GM18526 (cell line): Measurements from ENCODE around the gene TPO.

ENCODE experiments used
- POLR2A ChIP-seq: IDR thresholded peaks from 3 replicates; pipeline ENCODE4 v1.6.1; 2011; ENCODE audit not compliant: insufficient read length; ENCODE audit errors: extremely low read depth

Gene TPO

DNA sequence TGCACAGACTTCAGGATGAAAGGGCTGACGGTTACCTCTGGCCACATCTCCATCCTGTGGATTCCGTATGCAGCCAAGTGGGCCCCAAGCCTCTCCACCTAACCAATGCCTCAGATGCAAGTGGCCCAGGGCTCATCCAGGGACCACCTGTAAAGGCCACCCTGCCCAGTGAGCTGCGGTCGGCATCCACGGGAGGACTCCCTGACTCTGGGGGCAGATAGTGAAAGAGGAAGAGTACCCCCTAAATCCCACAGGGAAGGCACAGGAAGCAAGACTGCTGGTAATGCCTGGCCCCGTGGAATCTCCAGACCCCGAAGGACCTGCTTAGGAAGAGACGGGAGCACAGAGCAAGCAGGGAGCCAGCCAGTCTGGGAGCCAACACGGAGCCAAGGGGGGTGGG lies 11.2 kb upstream of the TPO start:
- no peak for TF ChIP-seq POLR2A

DNA sequence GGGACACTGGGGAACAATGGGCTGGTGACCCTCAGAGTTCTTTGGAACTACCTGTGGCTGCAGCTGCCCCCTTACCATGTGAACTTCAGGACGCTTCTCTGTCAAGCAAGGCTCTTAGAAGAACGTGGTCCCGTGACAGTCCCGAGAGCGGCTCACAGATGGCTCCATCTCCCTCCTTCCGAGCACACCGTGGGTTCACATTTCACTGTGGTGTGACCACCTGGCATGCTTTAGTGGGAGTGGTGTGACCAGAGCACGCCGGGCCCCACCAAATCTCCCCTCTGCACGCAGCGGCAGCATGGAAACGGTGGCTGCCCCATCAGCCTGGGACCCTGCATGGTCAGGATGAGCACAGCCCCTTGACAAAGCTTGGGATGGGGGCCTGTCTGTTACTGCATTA lies 9.7 kb upstream of the TPO start:
- no peak for TF ChIP-seq POLR2A

- TF ChIP-seq POLR2A: no peak
Measured at GRCh38 chr2:1405124-1405523, 8.1 kb upstream of the TPO start.

DNA sequence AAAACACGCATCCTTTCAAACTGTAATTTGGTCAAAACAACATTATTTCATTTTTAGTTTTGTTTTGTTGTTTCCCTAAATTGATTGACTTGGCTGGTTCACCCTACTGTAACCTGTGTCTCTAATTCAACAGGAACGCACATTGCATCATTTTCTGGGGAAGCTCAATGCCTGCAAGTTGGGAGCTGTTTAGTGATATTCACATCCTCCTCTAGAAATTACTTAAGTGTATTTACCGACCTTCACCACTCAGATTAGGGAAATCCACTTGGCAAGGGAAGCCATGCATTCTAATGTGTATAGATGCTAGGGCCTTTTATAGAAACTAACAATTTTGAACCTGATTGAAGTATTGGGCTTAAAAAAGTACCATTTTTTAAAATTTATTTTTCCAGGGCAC lies 7.3 kb upstream of the TPO start:
- TF ChIP-seq POLR2A: no peak

GRCh38 chr2:1406434-1406833 lies 6.8 kb upstream of the TPO start:
- no peak for TF ChIP-seq POLR2A

GRCh38 chr2:1407950-1408675 lies 5.2 kb upstream of the TPO start:
- TF ChIP-seq POLR2A: no peak

GRCh38 chr2:1414121-1414520 lies 858 bp downstream of the TPO start:
- no peak for TF ChIP-seq POLR2A

- TF ChIP-seq POLR2A: no peak
Measured at GRCh38 chr2:1415501-1415900, 2.2 kb downstream of the TPO start.

GRCh38 chr2:1418566-1418965 lies 5.3 kb downstream of the TPO start:
- TF ChIP-seq POLR2A: no peak

- no peak for TF ChIP-seq POLR2A
Measured at GRCh38 chr2:1420746-1421480, 7.7 kb downstream of the TPO start.

GRCh38 chr2:1421731-1422130 lies 8.5 kb downstream of the TPO start:
- no peak for TF ChIP-seq POLR2A

GRCh38 chr2:1422131-1422530 lies 8.9 kb downstream of the TPO start:
- no peak for TF ChIP-seq POLR2A

DNA sequence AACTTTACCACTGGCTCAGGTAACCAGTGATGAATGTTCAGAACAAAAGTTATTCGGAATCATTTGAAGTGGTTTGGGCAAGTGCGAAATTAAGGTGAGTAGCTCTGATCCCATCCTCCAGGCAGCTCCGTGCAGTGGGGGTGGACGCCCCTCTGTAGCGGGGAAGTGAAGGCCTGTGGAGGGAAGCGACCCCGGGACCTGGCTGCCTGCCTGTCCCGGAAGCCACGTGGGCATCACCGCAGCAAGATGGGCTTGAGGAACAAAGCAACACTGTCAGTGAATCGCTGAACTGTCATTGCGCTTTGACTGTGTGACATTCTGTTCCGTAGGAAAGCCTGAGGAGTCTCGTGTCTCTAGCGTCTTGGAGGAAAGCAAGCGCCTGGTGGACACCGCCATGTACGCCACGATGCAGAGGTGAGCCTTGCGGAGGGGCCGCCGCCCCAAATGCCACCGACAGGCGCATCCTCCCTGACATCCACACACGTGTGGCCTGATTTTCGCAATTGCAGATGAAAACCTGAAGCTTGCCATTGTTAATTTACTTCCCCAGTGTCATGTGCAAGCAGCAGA lies 9.5 kb downstream of the TPO start:
- no peak for TF ChIP-seq POLR2A

DNA sequence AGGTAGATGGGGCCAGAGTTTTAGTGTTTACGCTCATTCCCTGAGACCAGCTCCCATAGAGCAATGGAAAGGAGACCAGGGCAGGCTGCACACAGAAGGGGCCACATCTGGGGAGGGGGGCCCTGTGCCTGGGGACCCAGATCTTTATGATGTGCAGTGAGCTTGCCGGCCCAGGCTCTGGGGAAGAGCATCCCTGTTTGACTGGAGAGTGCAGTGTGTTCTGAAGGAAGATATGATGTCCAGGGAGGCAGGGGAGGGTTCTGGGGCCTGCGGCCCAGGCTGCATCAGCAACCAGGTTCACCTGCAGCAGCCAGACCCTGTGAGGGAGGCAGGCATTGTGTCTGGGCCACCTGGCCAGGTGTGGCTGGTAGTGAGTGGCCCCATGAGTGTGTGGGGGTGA lies 13.8 kb downstream of the TPO start:
- TF ChIP-seq POLR2A: no peak

- no peak for TF ChIP-seq POLR2A
Measured at GRCh38 chr2:1429895-1430294, 16.6 kb downstream of the TPO start.

DNA sequence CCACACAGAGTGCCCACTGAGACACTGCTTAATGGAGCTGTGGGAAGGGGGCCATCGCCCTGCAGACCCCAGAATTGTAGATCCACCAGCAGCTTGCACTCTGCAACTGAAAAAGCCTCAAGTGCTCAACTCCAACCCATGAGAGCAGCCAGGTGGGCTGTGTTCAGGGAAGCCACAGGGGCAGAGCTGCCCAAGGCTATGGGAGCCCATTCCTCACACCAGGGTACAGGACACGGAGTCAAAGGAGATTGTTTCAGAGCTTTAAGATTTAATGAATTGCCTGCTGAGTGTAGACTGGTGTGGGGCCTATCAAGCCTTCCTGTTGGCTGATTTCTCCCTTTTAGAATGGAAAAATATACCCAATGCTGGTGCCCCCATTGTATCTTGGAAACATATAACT lies 17.2 kb downstream of the TPO start:
- no peak for TF ChIP-seq POLR2A
